Measurements from ENCODE around the gene MRM2.

The MRM2 gene

GRCh38 chr7:2242541-2243429 lies 780 bp upstream of the MRM2 start (continued):
- TF ChIP-seq, protein P1, sequence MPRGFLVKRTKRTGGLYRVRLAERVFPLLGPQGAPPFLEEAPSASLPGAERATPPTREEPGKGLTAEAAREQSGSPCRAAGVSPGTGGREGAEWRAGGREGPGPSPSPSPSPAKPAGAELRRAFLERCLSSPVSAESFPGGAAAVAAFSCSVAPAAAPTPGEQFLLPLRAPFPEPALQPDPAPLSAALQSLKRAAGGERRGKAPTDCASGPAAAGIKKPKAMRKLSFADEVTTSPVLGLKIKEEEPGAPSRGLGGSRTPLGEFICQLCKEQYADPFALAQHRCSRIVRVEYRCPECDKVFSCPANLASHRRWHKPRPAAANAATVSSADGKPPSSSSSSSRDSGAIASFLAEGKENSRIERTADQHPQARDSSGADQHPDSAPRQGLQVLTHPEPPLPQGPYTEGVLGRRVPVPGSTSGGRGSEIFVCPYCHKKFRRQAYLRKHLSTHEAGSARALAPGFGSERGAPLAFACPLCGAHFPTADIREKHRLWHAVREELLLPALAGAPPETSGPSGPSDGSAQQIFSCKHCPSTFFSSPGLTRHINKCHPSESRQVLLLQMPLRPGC (tag by site-specific recombination; IDR thresholded peaks at IDR 0.05) = no peak
- TF ChIP-seq ZNF670 (tag by site-specific recombination; IDR thresholded peaks at IDR 0.05; ENCODE audit: low read depth) (no peak), GLI2 (tag by site-specific recombination; IDR thresholded peaks at IDR 0.05; ENCODE audit: borderline replicate concordance, low read depth) (no peak), KLF16 (tag by site-specific recombination; IDR thresholded peaks at IDR 0.05) (no peak), SCRT1 (tag by site-specific recombination; IDR thresholded peaks at IDR 0.05; ENCODE audit: borderline replicate concordance) (no peak), SP3 (tag by site-specific recombination; IDR thresholded peaks at IDR 0.05) (0 out of 2 replicates have a peak, but pooled peaks have one; percentile 11), ZNF114 (tag by site-specific recombination; IDR thresholded peaks at IDR 0.05) (no peak), REST (tag by site-specific recombination; IDR thresholded peaks at IDR 0.05) (no peak), ZNF416 (tag by site-specific recombination; IDR thresholded peaks at IDR 0.05) (no peak), ZNF335 (tag by site-specific recombination; conservative IDR thresholded peaks at IDR 0.05) (peak; percentile 86), ZNF37A (tag by site-specific recombination; IDR thresholded peaks at IDR 0.05) (no peak), ZNF692 (tag by site-specific recombination; IDR thresholded peaks at IDR 0.05) (no peak), TRIM28 (IDR thresholded peaks at IDR 0.05; ENCODE audit: borderline replicate concordance, low read length) (no peak), ZNF473 (tag by site-specific recombination; IDR thresholded peaks at IDR 0.05) (no peak), ZNF555 (tag by site-specific recombination; conservative IDR thresholded peaks at IDR 0.05) (no peak), ZNF776 (tag by site-specific recombination; IDR thresholded peaks at IDR 0.05; ENCODE audit: borderline replicate concordance) (no peak), ZNF19 (tag by site-specific recombination; IDR thresholded peaks at IDR 0.05; ENCODE audit: low read depth) (no peak), HOXA7 (CRISPR knock-in tag; IDR thresholded peaks at IDR 0.05; ENCODE audit: borderline replicate concordance) (no peak), ZNF707 (tag by site-specific recombination; IDR thresholded peaks at IDR 0.05) (no peak), ZFP3 (tag by site-specific recombination; IDR thresholded peaks at IDR 0.05; ENCODE audit: low read depth) (no peak), ZNF157 (tag by site-specific recombination; IDR thresholded peaks at IDR 0.05) (no peak), ZNF654 (tag by site-specific recombination; IDR thresholded peaks at IDR 0.05; ENCODE audit: low read depth) (no peak), ZNF664 (tag by site-specific recombination; IDR thresholded peaks at IDR 0.05) (no peak), ZFP37 (tag by site-specific recombination; IDR thresholded peaks at IDR 0.05) (no peak), FEZF1 (tag by site-specific recombination; IDR thresholded peaks at IDR 0.05) (no peak), ZBTB48 (tag by site-specific recombination; IDR thresholded peaks at IDR 0.05) (0 out of 2 replicates have a peak, but pooled peaks have one; percentile 42), ZNF510 (tag by site-specific recombination; IDR thresholded peaks at IDR 0.05; ENCODE audit: insufficient replicate concordance) (no peak), ZNF394 (tag by site-specific recombination; IDR thresholded peaks at IDR 0.05; ENCODE audit: borderline replicate concordance) (no peak)
- TF ChIP-seq, protein P2, sequence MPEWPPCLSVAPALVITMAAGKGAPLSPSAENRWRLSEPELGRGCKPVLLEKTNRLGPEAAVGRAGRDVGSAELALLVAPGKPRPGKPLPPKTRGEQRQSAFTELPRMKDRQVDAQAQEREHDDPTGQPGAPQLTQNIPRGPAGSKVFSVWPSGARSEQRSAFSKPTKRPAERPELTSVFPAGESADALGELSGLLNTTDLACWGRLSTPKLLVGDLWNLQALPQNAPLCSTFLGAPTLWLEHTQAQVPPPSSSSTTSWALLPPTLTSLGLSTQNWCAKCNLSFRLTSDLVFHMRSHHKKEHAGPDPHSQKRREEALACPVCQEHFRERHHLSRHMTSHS (tag by site-specific recombination; IDR thresholded peaks at IDR 0.05) = no peak
- TF ChIP-seq, protein P3, sequence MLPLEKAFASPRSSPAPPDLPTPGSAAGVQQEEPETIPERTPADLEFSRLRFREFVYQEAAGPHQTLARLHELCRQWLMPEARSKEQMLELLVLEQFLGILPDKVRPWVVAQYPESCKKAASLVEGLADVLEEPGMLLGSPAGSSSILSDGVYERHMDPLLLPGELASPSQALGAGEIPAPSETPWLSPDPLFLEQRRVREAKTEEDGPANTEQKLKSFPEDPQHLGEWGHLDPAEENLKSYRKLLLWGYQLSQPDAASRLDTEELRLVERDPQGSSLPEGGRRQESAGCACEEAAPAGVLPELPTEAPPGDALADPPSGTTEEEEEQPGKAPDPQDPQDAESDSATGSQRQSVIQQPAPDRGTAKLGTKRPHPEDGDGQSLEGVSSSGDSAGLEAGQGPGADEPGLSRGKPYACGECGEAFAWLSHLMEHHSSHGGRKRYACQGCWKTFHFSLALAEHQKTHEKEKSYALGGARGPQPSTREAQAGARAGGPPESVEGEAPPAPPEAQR (tag by site-specific recombination; IDR thresholded peaks at IDR 0.05) = no peak
